HepG2 (cell line): ENCODE measurements around the gene ELP6. TPM values are rescaled to one million over a fixed set of nuclear protein-coding genes. Genes with fewer than 3 reads are reported as not detected.

Experiments
- AGO2 ChIP-seq: fragments of 200-400 bp; formaldehyde crosslinking; optimal IDR thresholded peaks from 2 replicates; pipeline ENCODE3; 2017; ENCODE audit warnings: mild to moderate bottlenecking, low read depth, low read length, moderate library complexity
- HDAC6 ChIP-seq: fragments of 200-600 bp; sonication (generic); IDR thresholded peaks from 2 replicates; pipeline ENCODE4 v1.7.0; 2017; ENCODE audit warnings: mild to moderate bottlenecking, antibody characterized with exemption, low read length, low read depth
- KDM5B ChIP-seq: sonication (generic); formaldehyde crosslinking; IDR thresholded peaks from 2 replicates; pipeline ENCODE4 v1.4.0; 2020; ENCODE audit warnings: missing genetic modification reagents, mild to moderate bottlenecking, borderline replicate concordance
- MAFK ChIP-seq, 2 experiments: IDR thresholded peaks in 1 of 2; conservative IDR thresholded peaks in 1 of 2; 2 replicates each; pipeline ENCODE4 v1.6.1; 2011; ENCODE audit warnings: improper control_type of control experiment in 2 of 2, low read length in 2 of 2
- MED8 ChIP-seq: sonication (generic); formaldehyde crosslinking; IDR thresholded peaks from 2 replicates; pipeline ENCODE4 v1.8.1; 2023; ENCODE audit warnings: mild to moderate bottlenecking, missing genetic modification reagents; ENCODE audit not compliant: insufficient replicate concordance
- MYNN ChIP-seq: sonication (generic); formaldehyde crosslinking; IDR thresholded peaks from 2 replicates; pipeline ENCODE4 v1.4.0; 2020; ENCODE audit warnings: mild to moderate bottlenecking, low read depth, missing genetic modification reagents
- NCOA2 ChIP-seq: sonication (generic); formaldehyde crosslinking; IDR thresholded peaks from 2 replicates; pipeline ENCODE4 v1.8.0; 2022; ENCODE audit warnings: inconsistent platforms
- RNF2 ChIP-seq: fragments of 450-650 bp; conservative IDR thresholded peaks from 2 replicates; pipeline ENCODE4 v1.6.1; 2016; ENCODE audit warnings: low read depth
- RORA ChIP-seq: sonication (generic); formaldehyde crosslinking; IDR thresholded peaks from 2 replicates; pipeline ENCODE4 v1.5.0; 2020; ENCODE audit warnings: mild to moderate bottlenecking, missing genetic modification reagents, moderate library complexity
- SALL1 ChIP-seq: sonication (generic); formaldehyde crosslinking; IDR thresholded peaks from 2 replicates; pipeline ENCODE4 v1.8.0; 2022; ENCODE audit warnings: mild to moderate bottlenecking, missing genetic modification reagents
- SP140L ChIP-seq: sonication (generic); formaldehyde crosslinking; IDR thresholded peaks from 2 replicates; pipeline ENCODE4 v1.4.0; 2020; ENCODE audit warnings: missing genetic modification reagents, borderline replicate concordance
- U2AF1 ChIP-seq: fragments of 200-400 bp; formaldehyde crosslinking; optimal IDR thresholded peaks from 2 replicates; pipeline ENCODE3; 2017; ENCODE audit warnings: mild to moderate bottlenecking, low read depth, low read length
- ZC3H13 ChIP-seq: sonication (generic); formaldehyde crosslinking; IDR thresholded peaks from 2 replicates; pipeline ENCODE4 v1.8.1; 2023; ENCODE audit warnings: mild to moderate bottlenecking, missing genetic modification reagents, moderate library complexity
- ZMYM2 ChIP-seq: sonication (generic); formaldehyde crosslinking; IDR thresholded peaks from 2 replicates; pipeline ENCODE4 v1.8.0; 2022; ENCODE audit warnings: mild to moderate bottlenecking, missing genetic modification reagents
- ZMYM4 ChIP-seq: sonication (generic); formaldehyde crosslinking; IDR thresholded peaks from 2 replicates; pipeline ENCODE4 v1.8.1; 2023; ENCODE audit warnings: mild to moderate bottlenecking, missing genetic modification reagents
- ZNF354B ChIP-seq: sonication (generic); formaldehyde crosslinking; IDR thresholded peaks from 2 replicates; pipeline ENCODE4 v1.8.0; 2022; ENCODE audit warnings: mild to moderate bottlenecking, missing genetic modification reagents
- ZNF432 ChIP-seq: sonication (generic); formaldehyde crosslinking; IDR thresholded peaks from 2 replicates; pipeline ENCODE4 v1.5.0; 2020; ENCODE audit warnings: missing genetic modification reagents, mild to moderate bottlenecking, borderline replicate concordance
- ZNF792 ChIP-seq: IDR thresholded peaks from 2 replicates; pipeline ENCODE4 v1.6.1; 2016
- polyA plus RNA-seq, 8 experiments: library from polyadenylated mRNA; depleted of rRNA in 3 of 8; stranded (reverse) in 7 of 8; unstranded in 1 of 8; fragments of >200 nt; fragmentation: Illumina TruSeq in 4 of 8; extraction: Trizol in 4 of 8; gene quantifications; 2 replicates each; pipeline versions ENCODE4 v1.2.1 to v1.2.3, GENCODE V29; 2011 to 2016; ENCODE audit warnings: low read depth in 4 of 8, missing spikeins in 1 of 8, mixed read lengths in 1 of 8; ENCODE audit not compliant: insufficient read depth in 1 of 8
- total RNA-seq, 5 experiments: library from RNA; depleted of rRNA; stranded (reverse); fragments of >200 nt; fragmentation: Illumina TruSeq; extraction: Trizol; gene quantifications; 2 replicates each; pipeline ENCODE4 v1.2.3, GENCODE V29; 2016; ENCODE audit warnings: low read depth in 1 of 5
- TF ChIP-seq, protein P1 (sequence below): sonication (generic); formaldehyde crosslinking; IDR thresholded peaks from 2 replicates; pipeline ENCODE4 v1.8.0; 2022; ENCODE audit warnings: mild to moderate bottlenecking, missing genetic modification reagents
- TF ChIP-seq, protein P2 (sequence below): sonication (generic); formaldehyde crosslinking; IDR thresholded peaks from 2 replicates; pipeline ENCODE4 v1.5.0; 2020; ENCODE audit warnings: mild to moderate bottlenecking, missing genetic modification reagents, borderline replicate concordance
- TF ChIP-seq, protein P3 (sequence below): sonication (generic); formaldehyde crosslinking; IDR thresholded peaks from 2 replicates; pipeline ENCODE4 v1.8.1; 2023; ENCODE audit warnings: mild to moderate bottlenecking, moderate library complexity, missing genetic modification reagents
- TF ChIP-seq, protein P4 (sequence below): IDR thresholded peaks from 2 replicates; pipeline ENCODE4 v1.6.1; 2016; ENCODE audit warnings: missing compliant biosample characterization, missing genetic modification reagents, borderline replicate concordance

ELP6 gene
- total and polyA plus RNA-seq, 2 of the 13 experiments (the other 11 are each of a cell fraction or from before 2014, with no cell fraction given): 45.0 to 49.3 TPM

DNA sequence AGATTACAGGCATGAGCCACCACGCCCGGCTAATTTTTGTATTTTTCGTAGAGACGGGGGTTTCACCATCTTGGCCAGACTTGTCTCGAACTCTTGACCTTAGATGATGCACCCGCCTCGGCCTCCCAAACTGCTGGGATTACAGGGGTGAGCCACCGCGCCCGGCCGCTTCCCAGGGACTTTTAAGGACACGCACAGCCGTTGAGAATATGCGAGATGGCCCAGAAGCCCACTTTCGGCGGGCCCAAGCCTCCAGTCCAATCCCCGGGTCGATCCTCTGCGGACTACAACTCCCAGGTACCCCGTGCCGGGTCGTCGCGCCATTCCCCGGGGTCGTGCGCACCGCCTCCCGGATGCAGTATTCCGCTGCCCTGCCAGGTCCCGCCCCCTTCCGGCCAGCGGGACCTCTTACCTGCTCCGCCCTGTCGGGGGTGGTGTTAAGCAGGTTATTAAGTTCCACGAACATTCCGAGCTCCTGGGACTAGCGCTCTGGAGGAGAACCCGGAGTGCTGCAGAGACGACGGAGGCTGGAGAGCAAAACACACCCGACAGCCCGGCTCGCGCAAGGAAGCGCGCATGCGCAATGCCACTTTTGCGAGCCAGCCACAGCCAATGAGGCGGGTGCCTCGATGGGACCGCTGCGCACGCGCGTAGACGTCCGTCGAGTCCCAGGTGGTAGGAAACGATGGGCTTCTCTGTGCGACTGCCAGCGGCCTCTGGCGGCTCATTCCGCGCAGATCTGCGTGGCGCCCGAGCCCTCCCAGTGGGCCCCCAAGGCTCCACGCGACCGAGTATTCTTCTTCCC is at the start of gene ELP6 (continued):
- TF ChIP-seq, protein P1, sequence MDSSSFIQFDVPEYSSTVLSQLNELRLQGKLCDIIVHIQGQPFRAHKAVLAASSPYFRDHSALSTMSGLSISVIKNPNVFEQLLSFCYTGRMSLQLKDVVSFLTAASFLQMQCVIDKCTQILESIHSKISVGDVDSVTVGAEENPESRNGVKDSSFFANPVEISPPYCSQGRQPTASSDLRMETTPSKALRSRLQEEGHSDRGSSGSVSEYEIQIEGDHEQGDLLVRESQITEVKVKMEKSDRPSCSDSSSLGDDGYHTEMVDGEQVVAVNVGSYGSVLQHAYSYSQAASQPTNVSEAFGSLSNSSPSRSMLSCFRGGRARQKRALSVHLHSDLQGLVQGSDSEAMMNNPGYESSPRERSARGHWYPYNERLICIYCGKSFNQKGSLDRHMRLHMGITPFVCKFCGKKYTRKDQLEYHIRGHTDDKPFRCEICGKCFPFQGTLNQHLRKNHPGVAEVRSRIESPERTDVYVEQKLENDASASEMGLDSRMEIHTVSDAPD (CRISPR knock-in tag): 0 out of 2 replicates have a peak, but pooled peaks have one; percentile 33
- TF ChIP-seq RNF2 (0 out of 2 replicates have a peak, but pooled peaks have one; percentile 35), RORA (no peak), MYNN (CRISPR knock-in tag) (no peak; the same call in 1 of the 2 replicates), ZNF792 (peak; percentile 41; the same call in 1 of the 2 replicates), NCOA2 (CRISPR knock-in tag) (no peak), ZMYM2 (CRISPR knock-in tag) (no peak), U2AF1 (no peak), ZNF354B (CRISPR knock-in tag) (0 out of 2 replicates have a peak, but pooled peaks have one; percentile 51), ZMYM4 (CRISPR knock-in tag) (peak; percentile 69; the same call in 1 of the 2 replicates), MAFK (conservative IDR thresholded peaks at IDR 0.05 in 1 of 2, IDR thresholded peaks at IDR 0.05 in 1 of 2; ENCODE audit: low read length in 2 of 2) (no peak), ZC3H13 (CRISPR knock-in tag) (peak; percentile 51; the same call in 1 of the 2 replicates), HDAC6 (no peak), MED8 (CRISPR knock-in tag) (peak; percentile 54), SALL1 (CRISPR knock-in tag) (peak; percentile 59), SP140L (no peak), KDM5B (CRISPR knock-in tag) (peak; percentile 89), ZNF432 (CRISPR knock-in tag) (no peak), AGO2 (peak; percentile 43)
- TF ChIP-seq, protein P2, sequence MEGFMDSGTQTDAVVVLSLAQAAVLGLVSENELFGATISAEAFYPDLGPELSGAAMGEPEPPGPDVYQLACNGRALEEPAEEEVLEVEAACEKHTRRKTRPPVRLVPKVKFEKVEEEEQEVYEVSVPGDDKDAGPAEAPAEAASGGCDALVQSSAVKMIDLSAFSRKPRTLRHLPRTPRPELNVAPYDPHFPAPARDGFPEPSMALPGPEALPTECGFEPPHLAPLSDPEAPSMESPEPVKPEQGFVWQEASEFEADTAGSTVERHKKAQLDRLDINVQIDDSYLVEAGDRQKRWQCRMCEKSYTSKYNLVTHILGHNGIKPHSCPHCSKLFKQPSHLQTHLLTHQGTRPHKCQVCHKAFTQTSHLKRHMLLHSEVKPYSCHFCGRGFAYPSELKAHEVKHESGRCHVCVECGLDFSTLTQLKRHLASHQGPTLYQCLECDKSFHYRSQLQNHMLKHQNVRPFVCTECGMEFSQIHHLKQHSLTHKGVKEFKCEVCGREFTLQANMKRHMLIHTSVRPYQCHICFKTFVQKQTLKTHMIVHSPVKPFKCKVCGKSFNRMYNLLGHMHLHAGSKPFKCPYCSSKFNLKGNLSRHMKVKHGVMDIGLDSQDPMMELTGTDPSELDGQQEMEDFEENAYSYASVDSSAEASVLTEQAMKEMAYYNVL (CRISPR knock-in tag): peak; percentile 63
- TF ChIP-seq, protein P3, sequence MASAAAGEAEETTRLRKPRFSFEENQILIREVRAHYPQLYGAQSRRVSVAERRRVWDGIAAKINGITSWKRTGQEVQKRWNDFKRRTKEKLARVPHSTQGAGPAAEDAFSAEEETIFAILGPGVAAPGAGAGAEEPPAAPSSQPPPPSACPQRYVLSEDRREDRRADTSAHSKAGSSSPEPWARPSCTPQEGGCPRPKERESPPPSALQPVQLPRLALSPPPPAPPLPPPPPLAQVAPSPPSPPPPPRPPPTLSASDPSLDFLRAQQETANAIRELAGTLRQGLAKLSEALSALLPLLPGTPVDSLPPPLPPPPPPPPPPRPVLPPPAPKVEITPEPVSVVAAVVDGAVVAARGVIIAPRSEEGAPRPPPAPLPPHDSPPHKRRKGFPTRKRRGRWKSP (CRISPR knock-in tag): 0 out of 2 replicates have a peak, but pooled peaks have one; percentile 34
- TF ChIP-seq, protein P4, sequence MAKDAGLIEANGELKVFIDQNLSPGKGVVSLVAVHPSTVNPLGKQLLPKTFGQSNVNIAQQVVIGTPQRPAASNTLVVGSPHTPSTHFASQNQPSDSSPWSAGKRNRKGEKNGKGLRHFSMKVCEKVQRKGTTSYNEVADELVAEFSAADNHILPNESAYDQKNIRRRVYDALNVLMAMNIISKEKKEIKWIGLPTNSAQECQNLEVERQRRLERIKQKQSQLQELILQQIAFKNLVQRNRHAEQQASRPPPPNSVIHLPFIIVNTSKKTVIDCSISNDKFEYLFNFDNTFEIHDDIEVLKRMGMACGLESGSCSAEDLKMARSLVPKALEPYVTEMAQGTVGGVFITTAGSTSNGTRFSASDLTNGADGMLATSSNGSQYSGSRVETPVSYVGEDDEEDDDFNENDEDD (CRISPR knock-in tag): peak; percentile 77; the same call in 1 of the 2 replicates
